ENCODE results near the gene SERPINB7. TPM values are rescaled to one million over a fixed set of nuclear protein-coding genes. Genes with fewer than 3 reads are reported as not detected.
A peak's percentile ranks its signal among the peaks of the same experiment; 100 is the strongest.

SERPINB7 gene
- polyA plus RNA-seq, 1 of the 3 experiments (the other 2 are of a cell fraction) = 99.5 TPM

GRCh38 chr18:63831080-63831788 lies 56.0 kb downstream of the SERPINB7 start (continued):
- TF ChIP-seq RXRA (IDR thresholded peaks at IDR 0.05; ENCODE audit: borderline replicate concordance, low read depth) (no peak), TEAD4 (IDR thresholded peaks at IDR 0.05; ENCODE audit: borderline replicate concordance, insufficient read depth) (peak; percentile 65; the same call in 1 of the 2 replicates), FOXM1 (IDR thresholded peaks at IDR 0.05; ENCODE audit: low read depth) (no peak), PBX3 (IDR thresholded peaks at IDR 0.05) (peak; percentile 65), RCOR1 (IDR thresholded peaks at IDR 0.05; ENCODE audit: low read length) (no peak), CHD2 (IDR thresholded peaks at IDR 0.05; ENCODE audit: low read length, partially characterized antibody) (no peak), NRF1 (IDR thresholded peaks at IDR 0.05; ENCODE audit: low read depth, low read length) (no peak), YY1 (IDR thresholded peaks at IDR 0.05; ENCODE audit: low read depth) (0 out of 2 replicates have a peak, but pooled peaks have one; percentile 27), REST (IDR thresholded peaks at IDR 0.05; ENCODE audit: low read depth, low read length) (no peak), JUND (IDR thresholded peaks at IDR 0.05) (peak; percentile 79), EP300 (IDR thresholded peaks at IDR 0.05; ENCODE audit: borderline replicate concordance in 1 of 2, low read depth in 1 of 2, low read length in 1 of 2) (peak in 1 of 2 experiments; percentile 77; a peak in 2 of 4 replicates), ELF1 (IDR thresholded peaks at IDR 0.05) (0 out of 2 replicates have a peak, but pooled peaks have one; percentile 9), ZBTB33 (IDR thresholded peaks at IDR 0.05; ENCODE audit: borderline replicate concordance, low read depth) (no peak), POLR2AphosphoS5 (IDR thresholded peaks at IDR 0.05; ENCODE audit: low read depth, low read length) (peak; percentile 72), GABPA (IDR thresholded peaks at IDR 0.05; ENCODE audit: low read depth) (no peak), RAD21 (IDR thresholded peaks at IDR 0.05; ENCODE audit: low read length) (no peak), SMC3 (IDR thresholded peaks at IDR 0.05; ENCODE audit: low read depth, low read length) (no peak)
- TF ChIP-seq, protein P1, sequence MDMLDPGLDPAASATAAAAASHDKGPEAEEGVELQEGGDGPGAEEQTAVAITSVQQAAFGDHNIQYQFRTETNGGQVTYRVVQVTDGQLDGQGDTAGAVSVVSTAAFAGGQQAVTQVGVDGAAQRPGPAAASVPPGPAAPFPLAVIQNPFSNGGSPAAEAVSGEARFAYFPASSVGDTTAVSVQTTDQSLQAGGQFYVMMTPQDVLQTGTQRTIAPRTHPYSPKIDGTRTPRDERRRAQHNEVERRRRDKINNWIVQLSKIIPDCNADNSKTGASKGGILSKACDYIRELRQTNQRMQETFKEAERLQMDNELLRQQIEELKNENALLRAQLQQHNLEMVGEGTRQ (IDR thresholded peaks at IDR 0.05; ENCODE audit: borderline replicate concordance, low read depth, low read length) = no peak
- TF ChIP-seq, protein P2, sequence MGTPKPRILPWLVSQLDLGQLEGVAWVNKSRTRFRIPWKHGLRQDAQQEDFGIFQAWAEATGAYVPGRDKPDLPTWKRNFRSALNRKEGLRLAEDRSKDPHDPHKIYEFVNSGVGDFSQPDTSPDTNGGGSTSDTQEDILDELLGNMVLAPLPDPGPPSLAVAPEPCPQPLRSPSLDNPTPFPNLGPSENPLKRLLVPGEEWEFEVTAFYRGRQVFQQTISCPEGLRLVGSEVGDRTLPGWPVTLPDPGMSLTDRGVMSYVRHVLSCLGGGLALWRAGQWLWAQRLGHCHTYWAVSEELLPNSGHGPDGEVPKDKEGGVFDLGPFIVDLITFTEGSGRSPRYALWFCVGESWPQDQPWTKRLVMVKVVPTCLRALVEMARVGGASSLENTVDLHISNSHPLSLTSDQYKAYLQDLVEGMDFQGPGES (IDR thresholded peaks at IDR 0.05; ENCODE audit: low read depth, low read length) = no peak
- TF ChIP-seq, protein P3, sequence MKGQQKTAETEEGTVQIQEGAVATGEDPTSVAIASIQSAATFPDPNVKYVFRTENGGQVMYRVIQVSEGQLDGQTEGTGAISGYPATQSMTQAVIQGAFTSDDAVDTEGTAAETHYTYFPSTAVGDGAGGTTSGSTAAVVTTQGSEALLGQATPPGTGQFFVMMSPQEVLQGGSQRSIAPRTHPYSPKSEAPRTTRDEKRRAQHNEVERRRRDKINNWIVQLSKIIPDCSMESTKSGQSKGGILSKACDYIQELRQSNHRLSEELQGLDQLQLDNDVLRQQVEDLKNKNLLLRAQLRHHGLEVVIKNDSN (IDR thresholded peaks at IDR 0.05; ENCODE audit: borderline replicate concordance, low read depth) = no peak
- TF ChIP-seq, protein P4, sequence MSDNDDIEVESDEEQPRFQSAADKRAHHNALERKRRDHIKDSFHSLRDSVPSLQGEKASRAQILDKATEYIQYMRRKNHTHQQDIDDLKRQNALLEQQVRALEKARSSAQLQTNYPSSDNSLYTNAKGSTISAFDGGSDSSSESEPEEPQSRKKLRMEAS (IDR thresholded peaks at IDR 0.05; ENCODE audit: low read depth) = 0 out of 2 replicates have a peak, but pooled peaks have one; percentile 57

All from SK-N-SH (cell line).